SJSA1 (cell line): ENCODE data around the gene ERC2. TPM values are rescaled to one million over a fixed set of nuclear protein-coding genes. Genes with fewer than 3 reads are reported as not detected.
A peak's percentile ranks its signal among the peaks of the same experiment; 100 is the strongest.

Experiments used
- DNase-seq, 2 experiments: peaks; one replicate each; pipeline ENCODE4 v3.0.0-alpha.2; 2015 to 2020; ENCODE audit warnings: low spot score in 2 of 2, low read depth in 1 of 2
- H3K27ac ChIP-seq: fragments of 250-450 bp; sonication (Bioruptor Pico); 2 replicates; pipeline ENCODE4 v1.5.1; 2020; ENCODE audit warnings: mild to moderate bottlenecking, moderate library complexity
- H3K27me3 ChIP-seq: fragments of 250-450 bp; sonication (Bioruptor Pico); replicated peaks from 2 replicates; pipeline ENCODE4 v1.5.1; 2020; ENCODE audit warnings: mild to moderate bottlenecking, moderate library complexity
- H3K36me3 ChIP-seq: fragments of 250-450 bp; sonication (Bioruptor Pico); 2 replicates; pipeline ENCODE4 v1.5.1; 2020; ENCODE audit warnings: mild to moderate bottlenecking
- H3K4me1 ChIP-seq: fragments of 250-450 bp; sonication (Bioruptor Pico); replicated peaks from 2 replicates; pipeline ENCODE4 v1.6.1; 2021; ENCODE audit warnings: mild to moderate bottlenecking
- H3K4me3 ChIP-seq: fragments of 250-450 bp; sonication (Bioruptor Pico); 2 replicates; pipeline ENCODE4 v1.5.1; 2020; ENCODE audit warnings: mild to moderate bottlenecking
- H3K9me3 ChIP-seq: fragments of 250-450 bp; sonication (Bioruptor Pico); replicated peaks from 2 replicates; pipeline ENCODE4 v1.5.1; 2020; ENCODE audit warnings: mild to moderate bottlenecking
- total RNA-seq: library from RNA; depleted of rRNA; stranded (reverse); fragments of >200 nt; shearing (Covaris generic); gene quantifications from 2 replicates; pipeline ENCODE4 v1.2.3, GENCODE V29; 2014

The ERC2 gene
- total RNA-seq, 1 experiment from 2014 or later: 0.13 TPM

DNA sequence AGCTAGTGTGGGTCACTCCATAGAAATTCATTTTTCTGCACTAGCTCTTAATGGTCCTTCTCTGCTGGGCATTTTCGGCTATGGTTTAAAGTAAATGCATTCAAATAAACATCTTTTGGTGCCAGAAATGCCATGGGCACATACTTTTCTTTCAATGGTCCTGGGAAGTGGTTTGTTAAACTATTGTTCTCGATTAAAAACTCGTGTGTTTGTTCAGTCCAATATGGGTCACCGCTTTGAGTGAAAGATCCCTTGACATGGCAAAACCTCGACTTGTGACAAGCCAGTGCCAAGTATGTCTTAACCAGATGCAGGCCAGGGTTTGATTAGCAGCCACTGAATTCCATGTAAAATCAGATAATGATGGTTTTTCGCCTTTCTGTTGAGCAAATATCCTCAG is 649.3 kb downstream of the ERC2 start:
- Histone ChIP-seq H3K27ac (peak overlapping the region; percentile 20; the same call in 1 of the 2 replicates), H3K4me1 (peaks cover 23% of the 10 kb centered on the region), H3K36me3 (no peaks in the 10 kb centered on the region), H3K4me3 (no peak overlapping the region), H3K9me3 (no peaks in the 10 kb centered on the region), H3K27me3 (no peaks in the 10 kb centered on the region)
- DNase-seq: peak in 1 of 2 experiments; percentile 61

DNA sequence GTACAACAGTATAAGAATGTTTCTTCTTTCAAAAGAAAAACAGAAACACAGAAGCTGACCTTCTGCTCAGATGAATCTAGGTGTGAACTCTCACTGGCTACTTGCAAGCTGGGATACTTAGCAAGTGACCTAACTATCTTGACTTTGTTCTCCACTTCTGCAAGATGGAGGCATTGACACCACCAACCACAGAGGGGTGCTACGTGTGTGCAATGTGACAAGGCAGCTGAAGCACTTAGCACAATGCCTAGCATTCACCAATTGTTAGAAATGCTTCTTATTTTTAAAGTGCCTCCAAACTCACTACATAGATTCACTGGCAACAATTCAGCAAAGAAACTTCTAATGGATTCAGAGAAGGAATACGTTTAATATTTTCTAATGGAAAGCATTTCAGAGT is 649.8 kb downstream of the ERC2 start:
- H3K27ac ChIP-seq: no peak overlapping the region
- DNase-seq: no peak

DNA sequence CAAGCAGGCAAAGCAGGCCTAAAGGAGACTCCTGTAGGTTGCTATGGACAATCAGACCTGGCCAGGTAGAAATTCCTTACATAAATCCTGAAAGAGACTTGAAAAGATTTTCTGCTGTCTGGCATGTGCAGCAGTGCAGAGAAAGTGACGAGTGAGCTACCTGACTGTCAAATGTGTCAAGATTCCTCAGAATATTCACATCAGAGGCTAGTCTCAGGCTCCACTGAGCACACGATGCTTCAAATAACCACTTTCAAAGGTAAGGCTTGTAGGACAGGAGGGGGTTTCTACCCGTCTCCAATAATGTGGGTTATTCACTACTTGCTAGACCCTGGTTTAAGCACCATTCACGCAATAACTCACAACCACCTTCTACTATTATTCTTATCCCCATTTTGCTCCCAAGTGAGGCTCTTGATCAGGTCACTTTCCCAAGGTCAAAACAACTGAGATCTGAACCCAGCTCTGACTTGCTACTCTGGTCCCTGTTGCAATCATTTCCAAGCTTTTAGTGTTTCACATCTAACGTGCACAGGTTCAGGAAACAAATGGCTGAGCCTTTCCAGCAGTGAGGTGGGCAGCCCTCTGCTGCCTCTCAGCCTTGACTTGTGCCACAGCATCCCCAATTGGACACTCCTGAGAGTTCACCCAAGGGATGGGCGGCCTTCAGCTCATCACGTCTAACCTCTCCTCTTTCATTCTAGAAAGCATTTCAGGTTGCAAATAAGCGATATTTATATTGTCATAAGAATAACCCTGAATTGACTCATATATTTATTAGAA is 651.3 kb downstream of the ERC2 start:
- no peak overlapping the region for H3K27ac ChIP-seq

More for the DNA sequence above, 649.8 kb downstream of the ERC2 start:
- Histone ChIP-seq H3K4me3 (no peak overlapping the region), H3K4me1 (peaks cover 26% of the 10 kb centered on the region), H3K36me3 (no peaks in the 10 kb centered on the region), H3K9me3 (no peaks in the 10 kb centered on the region), H3K27me3 (no peaks in the 10 kb centered on the region)

DNA sequence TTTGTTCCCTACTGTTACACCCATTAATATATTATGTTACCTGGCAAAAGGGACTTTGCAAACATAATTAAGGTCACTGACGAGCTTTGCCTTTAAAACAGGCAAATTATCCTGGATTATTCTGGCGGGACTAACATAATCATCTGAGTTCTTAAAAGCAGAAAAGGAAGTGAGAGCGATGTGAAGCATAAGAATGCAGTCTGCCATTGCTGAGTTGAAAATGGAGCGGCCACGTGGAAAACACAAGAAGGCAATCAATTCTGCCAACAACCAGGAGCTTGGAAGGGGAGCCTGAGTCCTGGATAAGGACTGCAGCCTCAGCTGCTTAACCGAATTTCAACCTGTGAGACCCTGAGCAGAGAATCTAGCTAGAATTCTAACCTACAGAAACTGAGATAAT is 653.0 kb downstream of the ERC2 start:
- no peaks in the 10 kb centered on the region for H3K27me3 ChIP-seq
- H3K4me1 ChIP-seq: peaks cover 28% of the 10 kb centered on the region
- no peaks in the 10 kb centered on the region for H3K9me3 ChIP-seq
- no peak overlapping the region for H3K27ac ChIP-seq
- no peak overlapping the region for H3K4me3 ChIP-seq
- no peaks in the 10 kb centered on the region for H3K36me3 ChIP-seq
- no peak for DNase-seq

More for the DNA sequence above, 651.3 kb downstream of the ERC2 start:
- H3K27me3 ChIP-seq: no peaks in the 10 kb centered on the region
- H3K36me3 ChIP-seq: no peaks in the 10 kb centered on the region
- no peaks in the 10 kb centered on the region for H3K9me3 ChIP-seq
- DNase-seq: no peak
- peaks cover 28% of the 10 kb centered on the region for H3K4me1 ChIP-seq
- H3K4me3 ChIP-seq: no peak overlapping the region

DNA sequence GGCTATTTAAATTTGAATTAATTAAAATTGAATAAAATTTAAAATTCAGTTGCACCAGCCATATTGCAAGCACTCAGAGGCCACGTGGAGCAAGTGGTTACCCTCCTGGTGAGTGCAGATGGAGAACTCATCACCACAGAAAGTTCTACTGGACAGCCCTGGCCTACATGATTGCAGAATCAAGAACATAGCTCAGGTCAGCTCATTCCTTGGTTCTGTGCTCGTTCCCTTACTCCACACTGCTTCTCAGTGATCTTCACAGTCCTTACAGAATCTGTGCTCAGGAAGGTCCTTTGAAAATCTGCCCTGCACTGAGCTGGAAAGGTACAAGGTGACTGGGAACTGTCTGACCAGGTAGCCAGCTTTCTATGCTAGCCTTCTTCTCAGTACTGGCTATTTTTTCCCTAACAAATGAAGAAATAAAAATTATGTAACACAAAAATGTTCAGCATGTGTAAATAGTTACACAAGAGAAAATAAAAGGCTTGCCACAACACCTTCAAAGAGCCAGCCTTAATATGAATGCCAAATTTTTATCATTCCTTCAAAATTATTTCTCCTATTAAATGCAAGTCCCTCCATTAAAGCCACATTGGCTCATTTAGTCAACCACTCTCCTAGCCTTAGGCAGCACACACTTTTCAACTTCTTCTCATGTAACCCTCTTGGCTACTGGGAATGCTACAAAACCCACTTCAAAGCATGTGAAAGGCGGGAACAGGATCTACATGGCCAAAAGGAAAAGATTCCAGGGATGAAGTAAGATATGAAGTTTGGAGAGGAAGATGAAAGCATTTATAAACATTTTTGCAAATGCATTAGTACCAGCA is 654.8 kb downstream of the ERC2 start:
- peaks cover 12% of the 10 kb centered on the region for H3K4me1 ChIP-seq
- no peaks in the 10 kb centered on the region for H3K27me3 ChIP-seq
- H3K27ac ChIP-seq: no peak overlapping the region
- DNase-seq: no peak
- H3K36me3 ChIP-seq: no peaks in the 10 kb centered on the region
- H3K9me3 ChIP-seq: no peaks in the 10 kb centered on the region
- H3K4me3 ChIP-seq: no peak overlapping the region

DNA sequence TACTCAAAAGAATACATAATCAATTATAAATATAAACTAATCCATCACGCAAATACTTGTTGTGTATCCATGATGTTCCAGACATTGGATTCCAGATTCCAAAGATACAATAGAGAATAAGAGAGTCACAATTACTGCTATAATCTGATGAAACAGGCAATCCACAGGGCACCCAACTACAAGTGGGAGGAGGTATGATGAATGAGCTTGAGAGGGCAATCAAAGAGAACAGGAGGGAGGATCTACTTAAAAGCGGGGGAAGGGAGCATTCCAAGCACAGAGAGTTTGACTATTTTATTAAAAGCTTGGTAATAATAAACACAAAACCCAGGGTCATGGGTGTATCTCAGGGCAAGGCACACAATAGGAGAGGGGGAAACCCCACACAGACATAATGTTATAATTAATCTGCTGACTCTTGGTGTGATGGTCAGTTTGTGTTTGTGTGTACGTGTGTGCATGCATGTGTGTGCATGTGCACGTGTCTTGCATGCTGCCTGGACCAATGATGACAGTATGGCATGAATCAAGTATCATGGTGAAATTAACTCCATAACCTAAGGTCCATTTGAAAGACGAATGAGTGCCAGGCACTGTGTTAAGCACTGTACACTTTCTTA is 655.8 kb downstream of the ERC2 start:
- Histone ChIP-seq H3K4me1 (0 out of 2 replicates have a peak, but pooled peaks cover 5% of the 10 kb centered on the region), H3K9me3 (no peaks in the 10 kb centered on the region), H3K27ac (no peak overlapping the region), H3K36me3 (no peaks in the 10 kb centered on the region), H3K4me3 (no peak overlapping the region), H3K27me3 (no peaks in the 10 kb centered on the region)
- no peak for DNase-seq

DNA sequence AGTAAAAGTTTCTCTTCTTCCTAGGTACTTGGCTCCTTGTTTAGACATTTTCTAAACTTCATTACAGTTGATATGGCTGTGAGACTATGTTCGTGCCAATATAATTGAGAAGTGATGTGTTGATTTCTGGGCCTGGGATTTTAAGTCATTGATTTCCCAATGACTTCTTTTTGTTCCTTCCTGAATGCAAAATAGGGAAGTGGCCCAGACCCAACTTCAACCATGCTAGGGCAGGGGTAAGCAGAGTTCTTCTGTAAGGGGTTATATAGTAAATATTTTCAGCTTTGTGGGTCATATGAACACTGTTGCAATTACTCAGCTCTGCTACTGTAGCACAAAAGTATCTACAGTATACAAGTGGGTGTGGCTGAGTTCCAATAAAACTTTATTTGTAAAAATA is 661.1 kb downstream of the ERC2 start:
- H3K4me3 ChIP-seq: no peak overlapping the region
- H3K4me1 ChIP-seq: peaks cover 12% of the 10 kb centered on the region
- no peak overlapping the region for H3K27ac ChIP-seq
- no peak for DNase-seq
- peaks cover 4% of the 10 kb centered on the region for H3K9me3 ChIP-seq
- no peaks in the 10 kb centered on the region for H3K27me3 ChIP-seq
- H3K36me3 ChIP-seq: no peaks in the 10 kb centered on the region

DNA sequence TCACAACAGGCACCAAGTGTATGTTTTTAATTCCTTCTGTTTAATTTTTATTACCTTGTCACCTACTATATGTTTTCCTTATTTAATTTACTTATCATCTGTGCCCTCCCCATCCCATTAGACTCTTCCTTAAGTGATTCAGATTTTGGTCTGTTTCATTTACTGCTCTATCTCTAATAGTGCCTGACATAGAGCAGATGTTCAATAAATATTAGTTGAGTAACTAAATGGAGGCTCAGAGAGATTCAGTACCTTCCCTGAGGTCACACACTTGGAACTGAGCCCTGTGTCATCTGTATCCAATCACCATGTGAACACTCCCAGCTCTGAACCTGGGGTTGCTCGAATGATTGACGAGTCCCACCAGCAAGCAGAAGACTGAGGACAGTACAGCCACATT is 663.1 kb downstream of the ERC2 start:
- H3K27ac ChIP-seq: no peak overlapping the region
- H3K4me1 ChIP-seq: peaks cover 28% of the 10 kb centered on the region
- no peak overlapping the region for H3K4me3 ChIP-seq
- H3K27me3 ChIP-seq: no peaks in the 10 kb centered on the region
- H3K36me3 ChIP-seq: no peaks in the 10 kb centered on the region
- peaks cover 4% of the 10 kb centered on the region for H3K9me3 ChIP-seq
- no peak for DNase-seq

DNA sequence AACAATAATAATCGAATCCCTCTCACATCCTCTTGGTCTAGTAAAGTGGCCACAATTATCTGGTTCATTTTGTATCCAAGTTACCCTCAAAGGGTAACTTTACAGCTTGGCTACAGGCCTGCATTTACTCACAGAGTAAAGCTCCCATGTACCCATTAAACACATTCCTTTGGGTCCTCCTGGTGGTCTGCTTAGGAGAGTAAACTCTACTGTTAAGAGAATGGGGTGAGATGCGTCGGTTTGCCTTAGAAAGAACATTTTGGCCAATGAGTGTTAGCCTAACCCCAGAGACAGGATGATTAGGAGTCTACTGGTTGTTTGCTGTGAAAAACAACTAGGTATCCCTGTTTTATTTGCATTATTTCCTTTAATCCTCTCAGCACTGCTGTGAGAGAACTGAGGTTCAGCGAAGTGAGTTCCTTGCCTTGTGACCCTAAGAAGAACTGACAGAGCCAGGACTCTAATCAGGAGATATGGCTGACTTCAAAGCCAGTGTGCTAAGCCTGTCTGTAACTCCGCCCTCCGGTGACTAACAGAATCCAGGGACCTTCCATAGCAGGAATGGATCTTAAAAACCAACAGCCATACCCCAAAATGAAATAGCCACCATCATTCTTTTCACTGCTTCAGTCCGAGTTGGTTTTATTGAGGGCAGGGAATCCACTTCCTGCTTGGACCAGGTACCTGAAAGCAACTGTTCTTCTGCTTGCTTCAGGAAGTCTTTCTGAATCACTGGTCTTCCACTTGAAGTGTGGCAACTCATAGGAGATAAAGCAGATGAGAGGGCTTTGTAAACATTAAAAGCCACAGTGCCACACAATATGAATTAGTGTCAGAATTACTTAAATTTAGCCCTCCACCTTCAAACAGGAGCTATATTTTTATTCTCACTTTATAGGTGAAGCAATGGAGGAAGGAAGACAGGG is 663.8 kb downstream of the ERC2 start:
- H3K27ac ChIP-seq: no peak overlapping the region
- H3K4me1 ChIP-seq: peaks cover 28% of the 10 kb centered on the region
- peaks cover 4% of the 10 kb centered on the region for H3K9me3 ChIP-seq
- no peaks in the 10 kb centered on the region for H3K36me3 ChIP-seq
- no peak overlapping the region for H3K4me3 ChIP-seq
- no peaks in the 10 kb centered on the region for H3K27me3 ChIP-seq
- no peak for DNase-seq

DNA sequence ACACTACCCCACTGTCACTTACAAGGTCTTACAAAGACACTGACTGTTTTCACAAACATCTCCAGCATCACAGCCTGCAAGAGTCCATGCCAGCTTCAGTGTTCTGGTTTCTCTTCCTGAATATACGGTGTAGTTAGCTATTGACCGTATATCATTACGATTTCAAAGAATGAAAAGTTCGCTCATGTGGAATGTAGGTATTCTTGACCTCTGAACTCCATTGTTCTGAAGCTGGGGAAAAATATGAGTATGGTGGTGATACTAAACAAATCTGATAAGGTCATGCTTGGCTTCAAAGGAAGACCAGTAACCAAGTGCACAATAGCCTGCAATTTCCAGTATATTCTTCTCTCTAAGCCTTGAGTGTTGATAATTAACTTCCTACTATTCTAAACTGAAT is 665.5 kb downstream of the ERC2 start:
- Histone ChIP-seq H3K4me1 (peaks cover 29% of the 10 kb centered on the region), H3K4me3 (no peak overlapping the region), H3K27ac (peak overlapping the region; percentile 45), H3K27me3 (no peaks in the 10 kb centered on the region), H3K9me3 (peaks cover 4% of the 10 kb centered on the region), H3K36me3 (no peaks in the 10 kb centered on the region)
- no peak for DNase-seq

DNA sequence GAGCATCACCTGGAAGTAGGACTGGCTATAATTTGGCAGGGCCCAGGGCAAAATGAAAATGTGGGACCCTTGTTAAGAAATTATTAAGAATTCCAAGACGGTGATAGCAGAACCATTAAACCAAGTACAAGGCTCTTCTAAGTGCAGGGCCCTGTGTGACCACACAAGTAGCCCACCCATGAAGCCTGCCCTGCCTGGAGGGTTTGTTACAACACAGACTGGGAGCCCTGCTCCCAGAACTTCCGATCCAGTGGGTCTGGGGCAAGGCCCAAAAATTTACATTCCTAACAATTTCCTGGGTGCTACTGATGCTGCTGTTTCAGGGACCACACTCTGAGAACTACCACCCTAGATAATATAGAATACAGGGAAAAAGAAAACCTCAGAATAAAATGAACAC is 666.6 kb downstream of the ERC2 start:
- Histone ChIP-seq H3K36me3 (no peaks in the 10 kb centered on the region), H3K4me1 (peaks cover 40% of the 10 kb centered on the region), H3K4me3 (no peak overlapping the region), H3K27ac (peak overlapping the region; percentile 63), H3K27me3 (no peaks in the 10 kb centered on the region), H3K9me3 (peaks cover 4% of the 10 kb centered on the region)
- DNase-seq: peak; percentile 87 to 93

DNA sequence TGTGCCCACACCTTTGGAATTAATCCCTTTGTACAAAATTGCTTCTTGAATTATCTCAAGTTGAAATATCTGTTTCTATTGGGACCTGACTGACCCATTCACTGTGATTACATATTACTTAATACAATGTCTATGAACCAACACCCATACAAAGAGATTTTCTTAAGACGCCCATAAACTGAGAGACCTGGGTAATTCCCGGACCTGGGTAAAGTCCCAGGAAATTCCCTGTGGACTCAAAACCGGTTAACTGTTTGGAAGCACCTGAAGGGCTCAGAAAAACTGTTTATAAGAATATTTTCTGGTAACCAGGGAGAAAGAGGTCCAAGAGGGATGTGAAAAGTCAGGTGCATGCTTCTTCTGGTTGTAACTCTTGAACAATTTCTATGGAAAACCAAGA is 667.2 kb downstream of the ERC2 start:
- Histone ChIP-seq H3K9me3 (peaks cover 4% of the 10 kb centered on the region), H3K4me1 (peaks cover 46% of the 10 kb centered on the region), H3K27ac (peak overlapping the region; percentile 63), H3K27me3 (no peaks in the 10 kb centered on the region), H3K36me3 (no peaks in the 10 kb centered on the region), H3K4me3 (no peak overlapping the region)
- no peak for DNase-seq

DNA sequence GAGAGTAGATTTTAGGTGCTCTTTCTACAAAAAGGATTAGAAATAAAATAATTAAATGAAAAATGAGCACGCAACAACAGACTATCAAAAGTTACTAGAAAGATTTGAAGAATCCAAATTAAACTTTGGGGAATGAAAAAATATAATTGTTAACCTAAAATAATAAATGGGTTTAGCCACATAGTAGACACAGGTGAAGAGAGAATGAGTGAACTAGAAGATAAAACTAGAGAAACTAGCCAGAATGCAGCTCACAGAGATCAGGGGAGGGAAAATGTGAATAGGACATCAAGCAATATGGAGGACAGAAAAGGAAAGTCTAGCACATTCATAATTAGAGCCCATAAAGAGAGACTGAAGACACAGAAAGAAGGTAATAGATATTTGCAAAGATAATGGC is 670.5 kb downstream of the ERC2 start:
- H3K4me1 ChIP-seq: peaks cover 48% of the 10 kb centered on the region
- H3K27ac ChIP-seq: no peak overlapping the region; the same call in 1 of the 2 replicates
- no peak overlapping the region for H3K4me3 ChIP-seq
- no peaks in the 10 kb centered on the region for H3K27me3 ChIP-seq
- peaks cover 1% of the 10 kb centered on the region for H3K9me3 ChIP-seq
- H3K36me3 ChIP-seq: no peaks in the 10 kb centered on the region
- no peak for DNase-seq
